Progenitor cell of endocrine pancreas (in vitro differentiated cells): ENCODE results near the gene PPT2. TPM values are rescaled to one million over a fixed set of nuclear protein-coding genes. Genes with fewer than 3 reads are reported as not detected.

Source experiments
- DNase-seq: peaks from one replicate; pipeline ENCODE4 v3.0.0; 2021; ENCODE audit warnings: low spot score; ENCODE audit not compliant: unreplicated experiment
- H3K27ac Mint-ChIP-seq: 2 replicates; pipeline ENCODE4 v1.8.0; 2021; ENCODE audit warnings: mild to moderate bottlenecking, moderate library complexity, mixed read lengths
- H3K27me3 Mint-ChIP-seq: 2 replicates; pipeline ENCODE4 v1.8.0; 2021; ENCODE audit warnings: mixed read lengths
- H3K36me3 Mint-ChIP-seq: 2 replicates; pipeline ENCODE4 v1.8.0; 2022; ENCODE audit warnings: mixed read lengths; ENCODE audit not compliant: insufficient read depth
- H3K4me1 Mint-ChIP-seq: 2 replicates; pipeline ENCODE4 v1.8.0; 2021; ENCODE audit warnings: low read depth, mixed read lengths
- H3K4me3 Mint-ChIP-seq: 2 replicates; pipeline ENCODE4 v1.8.0; 2021; ENCODE audit warnings: low read depth, mild to moderate bottlenecking, moderate library complexity, mixed read lengths
- H3K9me3 Mint-ChIP-seq: 2 replicates; pipeline ENCODE4 v1.8.0; 2021; ENCODE audit warnings: low read depth, mixed read lengths
- CTCF ChIP-seq: fragments of 200-600 bp; sonication (generic); IDR thresholded peaks from one replicate; pipeline ENCODE4 v1.5.0; 2021; ENCODE audit warnings: antibody characterized with exemption, mild to moderate bottlenecking; ENCODE audit not compliant: unreplicated experiment
- total RNA-seq: library from RNA; stranded (reverse); gene quantifications from 2 replicates; pipeline ENCODE4 v1.2.1, GENCODE V29; 2021

The PPT2 gene
- total RNA-seq, 1 donor from 2014 or later: 80.8 TPM

- Mint-ChIP-seq H3K36me3 (peaks cover 4% of the 10 kb centered on the region), H3K9me3 (no peaks in the 10 kb centered on the region), H3K4me3 (no peak overlapping the region), H3K27ac (no peak overlapping the region), H3K4me1 (peaks cover 30% of the 10 kb centered on the region), H3K27me3 (peaks cover 13% of the 10 kb centered on the region)
- TF ChIP-seq CTCF: no peak
- DNase-seq: no peak
Observed at GRCh38 chr6:32149932-32150870, 3.7 kb upstream of the PPT2 start.

GRCh38 chr6:32151181-32151862, 2.6 kb upstream of the PPT2 start:
- H3K9me3 Mint-ChIP-seq: no peaks in the 10 kb centered on the region
- peaks cover 32% of the 10 kb centered on the region for H3K4me1 Mint-ChIP-seq
- peaks cover 6% of the 10 kb centered on the region for H3K36me3 Mint-ChIP-seq
- peak overlapping the region; percentile 73 for H3K27ac Mint-ChIP-seq
- H3K4me3 Mint-ChIP-seq: peak overlapping the region; percentile 33
- peaks cover 13% of the 10 kb centered on the region for H3K27me3 Mint-ChIP-seq
- TF ChIP-seq CTCF: no peak
- DNase-seq: no peak

- peak within 1 kb of the TSS; percentile 98 for H3K27ac Mint-ChIP-seq
- H3K4me1 Mint-ChIP-seq: peaks cover 26% of the 10 kb centered on the region
- H3K4me3 Mint-ChIP-seq: peak within 1 kb of the TSS; percentile 99
- H3K27me3 Mint-ChIP-seq: peaks cover 13% of the 10 kb centered on the region
- no peaks in the 10 kb centered on the region for H3K9me3 Mint-ChIP-seq
- DNase-seq: no peak
- no peak for TF ChIP-seq CTCF
- peaks cover 6% of the 10 kb centered on the region for H3K36me3 Mint-ChIP-seq
Observed at GRCh38 chr6:32151863-32152768, 1.8 kb upstream of the PPT2 start, which contains the start of gene PRRT1. Gene PRRT1 (minus strand): TSS chr6:32151939. CDS start chr6:32151827, 112 bp downstream.

GRCh38 chr6:32152769-32153563, 975 bp upstream of the PPT2 start:
- Mint-ChIP-seq H3K27me3 (peaks cover 13% of the 10 kb centered on the region), H3K4me3 (peak overlapping the region; percentile 99), H3K27ac (peak overlapping the region; percentile 98), H3K36me3 (peaks cover 12% of the 10 kb centered on the region), H3K4me1 (peaks cover 26% of the 10 kb centered on the region), H3K9me3 (no peaks in the 10 kb centered on the region)
- peak; percentile 21 for DNase-seq
- TF ChIP-seq CTCF: no peak
